ENCODE results near the gene CD27. TPM values are rescaled to one million over a fixed set of nuclear protein-coding genes. Genes with fewer than 3 reads are reported as not detected.

CD27 gene
- total and polyA plus RNA-seq, 2 donors (not counting 1 experiment from before 2014, with no cell fraction given) = 102 to 116 TPM

- no peaks in the 10 kb centered on the region for H3K9me3 ChIP-seq (ENCODE audit: control extremely low read depth in 1 of 3, control insufficient read depth in 2 of 3, insufficient read depth in 1 of 3, low read length in 2 of 3)
- no peaks in the 10 kb centered on the region for H3K9me3 Mint-ChIP-seq (ENCODE audit: insufficient read depth)
- 1% methylated on average over 8 of the region's 9 CpGs for WGBS (ENCODE audit: insufficient coverage)
- ATAC-seq (ENCODE audit: low read depth) = peak; percentile 34
- peaks cover 13% of the 10 kb centered on the region for H3K27me3 Mint-ChIP-seq
- DNase-seq = peak; percentile 91
- no peak overlapping the region for H3K9ac ChIP-seq (ENCODE audit: low read length)
- intact Hi-C loops (cut with micrococcal nuclease) = loop anchor here (1.0 kb wide), 3 partner anchors 28 to 111 kb away; partner anchors contain the start of gene GAPDH
- no peaks in the 10 kb centered on the region for H3K36me3 ChIP-seq (replicated peaks in 1 of 2; ENCODE audit: control extremely low read depth in 1 of 2, control insufficient read depth in 1 of 2, extremely low read depth in 1 of 2, insufficient read depth in 2 of 2, low read length in 1 of 2)
- peak overlapping the region in 1 of 5 experiments; percentile 18 for H3K4me3 ChIP-seq (ENCODE audit: control extremely low read depth in 1 of 5, extremely low read depth in 1 of 5, insufficient read depth in 1 of 5, low read depth in 2 of 5, low read length in 4 of 5)
- peak; percentile 87 for TF ChIP-seq CTCF (IDR thresholded peaks at IDR 0.05)
- no peak for TF ChIP-seq EZH2 (IDR thresholded peaks at IDR 0.05; ENCODE audit: borderline replicate concordance, insufficient read depth, low read depth, low read length, poor library complexity, severe bottlenecking)
- peak overlapping the region; percentile 3 to 35 for H3K27ac ChIP-seq (ENCODE audit: low read length in 2 of 2)
- H3K79me2 ChIP-seq (ENCODE audit: control insufficient read depth, insufficient read depth, low read length) = no peaks in the 10 kb centered on the region
- CTCF ChIA-PET = interaction anchor here (0.7 to 8.3 kb wide), 22 partner anchors 11 to 301 kb away, joined by 3 to 383 read pairs (median 5); partner anchors contain the start of genes CD27, COPS7A, GAPDH and MRPL51
- peaks cover 39% of the 10 kb centered on the region for H3K4me1 Mint-ChIP-seq
- H3K27ac Mint-ChIP-seq = peak overlapping the region; percentile 90
- H3K27me3 ChIP-seq (replicated peaks in 1 of 4; ENCODE audit: control extremely low read depth in 1 of 4, control insufficient read depth in 3 of 4, insufficient read depth in 4 of 4, low read length in 3 of 4) = no peaks in the 10 kb centered on the region
- peaks cover 33 to 41% of the 10 kb centered on the region in 2 donors for H3K4me1 ChIP-seq (ENCODE audit: control insufficient read depth in 2 of 2, insufficient read depth in 2 of 2, low read length in 2 of 2)
- no peaks in the 10 kb centered on the region for H4K20me1 ChIP-seq (ENCODE audit: control insufficient read depth, insufficient read depth, low read length, poor library complexity, severe bottlenecking)
- H3K4me2 ChIP-seq (replicated peaks; ENCODE audit: low read depth, low read length, poor library complexity, severe bottlenecking) = peak overlapping the region; percentile 58
- POLR2A ChIA-PET = interaction anchor here (0.7 to 5.6 kb wide), 8 partner anchors 29 to 113 kb away, joined by 3 to 72 read pairs (median 14); partner anchors contain the start of genes GAPDH and VAMP1
- H2AFZ ChIP-seq (ENCODE audit: insufficient read depth, low read depth, low read length, poor library complexity, severe bottlenecking) = peak overlapping the region; percentile 55
- H3K4me3 Mint-ChIP-seq = peak overlapping the region; percentile 54
Observed at GRCh38 chr12:6423267-6424007, 21.3 kb upstream of the CD27 start.

GRCh38 chr12:6424008-6424347 is 20.8 kb upstream of the CD27 start:
- Histone ChIP-seq H3K9me3 (ENCODE audit: control extremely low read depth in 1 of 3, control insufficient read depth in 2 of 3, insufficient read depth in 1 of 3, low read length in 2 of 3) (no peaks in the 10 kb centered on the region), H4K20me1 (ENCODE audit: control insufficient read depth, insufficient read depth, low read length, poor library complexity, severe bottlenecking) (no peaks in the 10 kb centered on the region), H3K27ac (ENCODE audit: low read length in 2 of 2) (peak overlapping the region; percentile 3 to 35), H3K79me2 (ENCODE audit: control insufficient read depth, insufficient read depth, low read length) (no peaks in the 10 kb centered on the region), H3K4me2 (replicated peaks; ENCODE audit: low read depth, low read length, poor library complexity, severe bottlenecking) (peak overlapping the region; percentile 58), H2AFZ (ENCODE audit: insufficient read depth, low read depth, low read length, poor library complexity, severe bottlenecking) (peak overlapping the region; percentile 55), H3K27me3 (replicated peaks in 1 of 4; ENCODE audit: control extremely low read depth in 1 of 4, control insufficient read depth in 3 of 4, insufficient read depth in 4 of 4, low read length in 3 of 4) (no peaks in the 10 kb centered on the region), H3K4me3 (ENCODE audit: control extremely low read depth in 1 of 5, extremely low read depth in 1 of 5, insufficient read depth in 1 of 5, low read depth in 2 of 5, low read length in 4 of 5) (peak overlapping the region in 1 of 5 experiments; percentile 18), H3K4me1 (ENCODE audit: control insufficient read depth in 2 of 2, insufficient read depth in 2 of 2, low read length in 2 of 2) (peaks cover 35 to 44% of the 10 kb centered on the region in 2 donors), H3K36me3 (replicated peaks in 1 of 2; ENCODE audit: control extremely low read depth in 1 of 2, control insufficient read depth in 1 of 2, extremely low read depth in 1 of 2, insufficient read depth in 2 of 2, low read length in 1 of 2) (no peaks in the 10 kb centered on the region), H3K9ac (ENCODE audit: low read length) (no peak overlapping the region)
- TF ChIP-seq EZH2 (IDR thresholded peaks at IDR 0.05; ENCODE audit: borderline replicate concordance, insufficient read depth, low read depth, low read length, poor library complexity, severe bottlenecking) = no peak
- TF ChIP-seq CTCF (IDR thresholded peaks at IDR 0.05) = no peak
- no peak for ATAC-seq (ENCODE audit: low read depth)
- no peak for DNase-seq
- intact Hi-C loops (cut with micrococcal nuclease) = no loop called here
- Mint-ChIP-seq H3K9me3 (ENCODE audit: insufficient read depth) (no peaks in the 10 kb centered on the region), H3K4me1 (peaks cover 41% of the 10 kb centered on the region), H3K27me3 (peaks cover 11% of the 10 kb centered on the region), H3K4me3 (peak overlapping the region; percentile 16), H3K27ac (peak overlapping the region; percentile 90)
- ChIA-PET POLR2A (interaction anchor here (0.7 to 5.6 kb wide), 7 partner anchors 29 to 112 kb away, joined by 3 to 72 read pairs (median 24); partner anchors contain the start of genes GAPDH and VAMP1), CTCF (interaction anchor here (0.7 to 8.3 kb wide), 22 partner anchors 11 to 300 kb away, joined by 3 to 383 read pairs (median 5); partner anchors contain the start of genes CD27, COPS7A, GAPDH and MRPL51)
- WGBS (ENCODE audit: insufficient coverage) = 40% methylated on average over 5 of the region's 6 CpGs

Measured in B cell (primary cell).